Nucleus accumbens (tissue), 56 donors: ENCODE data around the gene TBC1D3.
"Not testable (repeated sequence)": the region's sequence is repeated elsewhere in the genome, so short reads cannot be mapped to it uniquely, and the experiment has no call there.

Experiments used
- DNase-seq, 56 donors: peaks; one replicate each; lab custom pipeline; 2025; lab: John Stamatoyannopoulos, UW

Gene TBC1D3

DNA sequence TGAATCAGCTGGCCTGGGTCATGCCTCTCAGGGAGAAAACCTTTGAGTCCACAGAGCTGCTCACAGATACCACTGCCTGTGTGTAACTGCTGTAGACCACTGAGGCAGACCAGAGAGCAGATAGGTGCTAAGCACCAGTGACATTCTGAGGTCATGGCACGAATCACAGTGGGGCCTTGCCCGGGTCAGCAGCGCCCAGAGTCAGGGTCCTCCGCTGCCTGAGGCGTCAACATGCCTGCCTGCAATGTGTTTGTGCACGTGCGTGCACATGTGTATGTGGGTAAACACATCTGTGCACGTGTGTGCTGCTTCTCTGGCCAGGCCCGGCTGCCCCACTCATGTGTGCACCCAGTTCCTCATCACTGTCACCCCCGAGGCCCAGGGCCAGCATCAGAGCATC lies at the start of gene TBC1D3:
Gene TBC1D3 (minus strand): TSS at position 101 of the 400 bp plus-strand sequence. CDS start 1,526 bp downstream, outside the sequence.
- not testable (repeated sequence) for DNase-seq

DNA sequence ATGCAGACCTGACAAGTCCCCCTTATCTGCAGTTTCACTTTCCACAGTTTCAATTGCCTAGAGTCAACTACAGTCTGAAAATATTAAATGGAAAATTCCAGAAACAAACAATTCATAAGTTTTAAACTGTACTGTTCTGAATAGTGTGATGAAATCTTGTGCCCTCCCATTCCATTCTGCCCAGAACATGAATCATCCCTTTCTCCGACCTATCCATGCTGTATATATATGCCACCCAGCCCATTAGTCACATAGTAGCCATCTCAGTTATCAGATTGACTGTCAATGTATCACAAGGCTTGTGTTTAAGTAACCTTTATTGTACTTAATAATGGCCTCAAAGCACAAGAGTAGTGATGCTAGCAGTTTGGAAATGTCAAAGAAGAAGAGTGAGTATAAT lies 40.4 kb upstream of the TBC1D3 start:
- DNase-seq = not testable (repeated sequence)

- not testable (repeated sequence) for DNase-seq
These were observed 33.6 kb upstream of the TBC1D3 start for GRCh38 chr17:38225844-38226495.

GRCh38 chr17:38220867-38221266 lies 28.5 kb upstream of the TBC1D3 start:
- DNase-seq = not testable (repeated sequence)

- not testable (repeated sequence) for DNase-seq
These were observed 7.9 kb upstream of the TBC1D3 start for GRCh38 chr17:38200271-38200670.

GRCh38 chr17:38134860-38135259 lies 57.5 kb downstream of the TBC1D3 start:
- DNase-seq = not testable (repeated sequence)
